GM18507 (cell line): ENCODE data around the gene ME3.

ENCODE experiments used
- DNase-seq: peaks from one replicate; pipeline ENCODE4 v3.0.0; 2011; ENCODE audit warnings: low read depth; ENCODE audit not compliant: insufficient read length; ENCODE audit errors: extremely low spot score
- FAIRE-seq: peaks from 2 replicates; lab custom pipeline; 2011; peaks lifted over from hg19 to GRCh38; lab: Jason Lieb, UNC

Gene ME3

GRCh38 chr11:86508604-86509587, 163.5 kb downstream of the ME3 start:
- DNase-seq = no peak
- FAIRE-seq = no peak

GRCh38 chr11:86507249-86507845, 165.1 kb downstream of the ME3 start:
- DNase-seq (no peak), FAIRE-seq (no peak)

- DNase-seq (no peak), FAIRE-seq (no peak)
Observed at GRCh38 chr11:86506235-86506634, 166.2 kb downstream of the ME3 start.

- no peak for FAIRE-seq
Observed at GRCh38 chr11:86503131-86503530, 169.3 kb downstream of the ME3 start.

GRCh38 chr11:86502137-86502642, 170.2 kb downstream of the ME3 start:
- FAIRE-seq = no peak
- DNase-seq = no peak

More at GRCh38 chr11:86503131-86503530, 169.3 kb downstream of the ME3 start:
- DNase-seq = no peak

GRCh38 chr11:86500500-86501140, 171.8 kb downstream of the ME3 start:
- DNase-seq (no peak), FAIRE-seq (no peak)

- DNase-seq (no peak), FAIRE-seq (no peak)
Observed at GRCh38 chr11:86499723-86500129, 172.7 kb downstream of the ME3 start.

- no peak for DNase-seq
- FAIRE-seq = no peak
Observed at GRCh38 chr11:86497836-86498235, 174.6 kb downstream of the ME3 start.

GRCh38 chr11:86497310-86497709, 175.1 kb downstream of the ME3 start:
- no peak for DNase-seq
- no peak for FAIRE-seq

GRCh38 chr11:86495351-86495750, 177.1 kb downstream of the ME3 start:
- DNase-seq (no peak), FAIRE-seq (no peak)

- DNase-seq = no peak
- FAIRE-seq = no peak
Observed at GRCh38 chr11:86492370-86493010, 179.9 kb downstream of the ME3 start.

- FAIRE-seq = no peak
- DNase-seq = no peak
Observed at GRCh38 chr11:86491027-86491426, 181.4 kb downstream of the ME3 start.

- no peak for FAIRE-seq
- DNase-seq = no peak
Observed at GRCh38 chr11:86490582-86490981, 181.8 kb downstream of the ME3 start.

- DNase-seq = no peak
- no peak for FAIRE-seq
Observed at GRCh38 chr11:86489442-86489841, 183.0 kb downstream of the ME3 start.

GRCh38 chr11:86488553-86488952, 183.9 kb downstream of the ME3 start:
- DNase-seq (no peak), FAIRE-seq (no peak)

GRCh38 chr11:86487671-86488070, 184.7 kb downstream of the ME3 start:
- no peak for FAIRE-seq
- DNase-seq = no peak

GRCh38 chr11:86486261-86487030, 186.0 kb downstream of the ME3 start:
- FAIRE-seq = no peak
- DNase-seq = no peak

GRCh38 chr11:86484795-86485166, 187.6 kb downstream of the ME3 start:
- no peak for DNase-seq
- no peak for FAIRE-seq
